ENCODE data around the gene BIRC6. TPM values are rescaled to one million over a fixed set of nuclear protein-coding genes. Genes with fewer than 3 reads are reported as not detected.

The BIRC6 gene
- total RNA-seq, 3 donors from 2014 or later, result 66.6 to 68.4 (median 67.7) TPM

GRCh38 chr2:32485399-32485798 is 128.6 kb downstream of the BIRC6 start:
- ATAC-seq (no peak), DNase-seq (no peak)
- H3K4me3 Mint-ChIP-seq, result no peak overlapping the region
- no peaks in the 10 kb centered on the region for H3K9me3 Mint-ChIP-seq
- H3K27me3 Mint-ChIP-seq (ENCODE audit: low read depth), result no peaks in the 10 kb centered on the region
- no peaks in the 10 kb centered on the region for H3K4me1 Mint-ChIP-seq (ENCODE audit: low read depth)
- H3K36me3 Mint-ChIP-seq (ENCODE audit: insufficient read depth), result peaks cover 29% of the 10 kb centered on the region

- Mint-ChIP-seq H3K4me1 (ENCODE audit: low read depth) (no peaks in the 10 kb centered on the region), H3K27me3 (ENCODE audit: low read depth) (no peaks in the 10 kb centered on the region), H3K9me3 (no peaks in the 10 kb centered on the region), H3K4me3 (no peak overlapping the region), H3K36me3 (ENCODE audit: insufficient read depth) (peaks cover 24% of the 10 kb centered on the region)
- DNase-seq (no peak), ATAC-seq (no peak)
These were observed 132.2 kb downstream of the BIRC6 start for GRCh38 chr2:32489061-32489460.

GRCh38 chr2:32491346-32491745 is 134.5 kb downstream of the BIRC6 start:
- ATAC-seq (no peak), DNase-seq (no peak)
- Mint-ChIP-seq H3K4me3 (no peak overlapping the region), H3K27me3 (ENCODE audit: low read depth) (no peaks in the 10 kb centered on the region), H3K4me1 (ENCODE audit: low read depth) (no peaks in the 10 kb centered on the region), H3K9me3 (no peaks in the 10 kb centered on the region), H3K36me3 (ENCODE audit: insufficient read depth) (peaks cover 9% of the 10 kb centered on the region)

GRCh38 chr2:32495139-32495538 is 138.3 kb downstream of the BIRC6 start:
- no peaks in the 10 kb centered on the region for H3K9me3 Mint-ChIP-seq
- no peaks in the 10 kb centered on the region for H3K4me1 Mint-ChIP-seq (ENCODE audit: low read depth)
- no peaks in the 10 kb centered on the region for H3K27me3 Mint-ChIP-seq (ENCODE audit: low read depth)
- peaks cover 16% of the 10 kb centered on the region for H3K36me3 Mint-ChIP-seq (ENCODE audit: insufficient read depth)
- DNase-seq, result no peak
- ATAC-seq, result no peak
- H3K4me3 Mint-ChIP-seq, result no peak overlapping the region

GRCh38 chr2:32496662-32497061 is 139.8 kb downstream of the BIRC6 start:
- no peaks in the 10 kb centered on the region for H3K27me3 Mint-ChIP-seq (ENCODE audit: low read depth)
- H3K9me3 Mint-ChIP-seq, result no peaks in the 10 kb centered on the region
- H3K36me3 Mint-ChIP-seq (ENCODE audit: insufficient read depth), result peaks cover 16% of the 10 kb centered on the region
- H3K4me1 Mint-ChIP-seq (ENCODE audit: low read depth), result no peaks in the 10 kb centered on the region
- DNase-seq (no peak), ATAC-seq (no peak)
- H3K4me3 Mint-ChIP-seq, result no peak overlapping the region

GRCh38 chr2:32498306-32498705 is 141.5 kb downstream of the BIRC6 start:
- ATAC-seq (no peak), DNase-seq (no peak)
- Mint-ChIP-seq H3K9me3 (no peaks in the 10 kb centered on the region), H3K4me3 (no peak overlapping the region), H3K4me1 (ENCODE audit: low read depth) (no peaks in the 10 kb centered on the region), H3K36me3 (ENCODE audit: insufficient read depth) (peaks cover 24% of the 10 kb centered on the region), H3K27me3 (ENCODE audit: low read depth) (no peaks in the 10 kb centered on the region)

- Mint-ChIP-seq H3K9me3 (no peaks in the 10 kb centered on the region), H3K4me1 (ENCODE audit: low read depth) (no peaks in the 10 kb centered on the region), H3K36me3 (ENCODE audit: insufficient read depth) (peaks cover 21% of the 10 kb centered on the region), H3K4me3 (no peak overlapping the region), H3K27me3 (ENCODE audit: low read depth) (no peaks in the 10 kb centered on the region)
- ATAC-seq (no peak), DNase-seq (no peak)
These were observed 146.1 kb downstream of the BIRC6 start for GRCh38 chr2:32502941-32503340.

- DNase-seq (no peak), ATAC-seq (no peak)
- no peaks in the 10 kb centered on the region for H3K27me3 Mint-ChIP-seq (ENCODE audit: low read depth)
- no peaks in the 10 kb centered on the region for H3K4me1 Mint-ChIP-seq (ENCODE audit: low read depth)
- no peak overlapping the region for H3K4me3 Mint-ChIP-seq
- H3K36me3 Mint-ChIP-seq (ENCODE audit: insufficient read depth), result peaks cover 24% of the 10 kb centered on the region
- no peaks in the 10 kb centered on the region for H3K9me3 Mint-ChIP-seq
These were observed 148.2 kb downstream of the BIRC6 start for GRCh38 chr2:32504877-32505478.

GRCh38 chr2:32506446-32506845 is 149.6 kb downstream of the BIRC6 start:
- no peak for ATAC-seq
- no peaks in the 10 kb centered on the region for H3K4me1 Mint-ChIP-seq (ENCODE audit: low read depth)
- DNase-seq, result no peak
- peaks cover 31% of the 10 kb centered on the region for H3K36me3 Mint-ChIP-seq (ENCODE audit: insufficient read depth)
- H3K9me3 Mint-ChIP-seq, result no peaks in the 10 kb centered on the region
- H3K4me3 Mint-ChIP-seq, result no peak overlapping the region
- no peaks in the 10 kb centered on the region for H3K27me3 Mint-ChIP-seq (ENCODE audit: low read depth)

GRCh38 chr2:32514946-32515345 is 158.1 kb downstream of the BIRC6 start:
- DNase-seq (no peak), ATAC-seq (no peak)
- H3K9me3 Mint-ChIP-seq, result no peaks in the 10 kb centered on the region
- H3K27me3 Mint-ChIP-seq (ENCODE audit: low read depth), result no peaks in the 10 kb centered on the region
- peaks cover 47% of the 10 kb centered on the region for H3K36me3 Mint-ChIP-seq (ENCODE audit: insufficient read depth)
- H3K4me1 Mint-ChIP-seq (ENCODE audit: low read depth), result no peaks in the 10 kb centered on the region
- no peak overlapping the region for H3K4me3 Mint-ChIP-seq

- no peaks in the 10 kb centered on the region for H3K9me3 Mint-ChIP-seq
- no peak overlapping the region for H3K4me3 Mint-ChIP-seq
- ATAC-seq (no peak), DNase-seq (no peak)
- no peaks in the 10 kb centered on the region for H3K4me1 Mint-ChIP-seq (ENCODE audit: low read depth)
- no peaks in the 10 kb centered on the region for H3K27me3 Mint-ChIP-seq (ENCODE audit: low read depth)
- H3K36me3 Mint-ChIP-seq (ENCODE audit: insufficient read depth), result peaks cover 45% of the 10 kb centered on the region
These were observed 159.7 kb downstream of the BIRC6 start for GRCh38 chr2:32516567-32516966.

- DNase-seq (no peak), ATAC-seq (no peak)
- H3K27me3 Mint-ChIP-seq (ENCODE audit: low read depth), result no peaks in the 10 kb centered on the region
- no peaks in the 10 kb centered on the region for H3K9me3 Mint-ChIP-seq
- H3K4me1 Mint-ChIP-seq (ENCODE audit: low read depth), result no peaks in the 10 kb centered on the region
- H3K36me3 Mint-ChIP-seq (ENCODE audit: insufficient read depth), result peaks cover 46% of the 10 kb centered on the region
- H3K4me3 Mint-ChIP-seq, result no peak overlapping the region
These were observed 165.9 kb downstream of the BIRC6 start for GRCh38 chr2:32522770-32523169.

GRCh38 chr2:32523686-32524085 is 166.9 kb downstream of the BIRC6 start:
- H3K9me3 Mint-ChIP-seq, result no peaks in the 10 kb centered on the region
- ATAC-seq (no peak), DNase-seq (no peak)
- H3K36me3 Mint-ChIP-seq (ENCODE audit: insufficient read depth), result peaks cover 42% of the 10 kb centered on the region
- no peaks in the 10 kb centered on the region for H3K27me3 Mint-ChIP-seq (ENCODE audit: low read depth)
- no peak overlapping the region for H3K4me3 Mint-ChIP-seq
- no peaks in the 10 kb centered on the region for H3K4me1 Mint-ChIP-seq (ENCODE audit: low read depth)

- no peak for ATAC-seq
- Mint-ChIP-seq H3K27me3 (ENCODE audit: low read depth) (no peaks in the 10 kb centered on the region), H3K36me3 (ENCODE audit: insufficient read depth) (peaks cover 67% of the 10 kb centered on the region), H3K9me3 (no peaks in the 10 kb centered on the region), H3K4me3 (no peak overlapping the region), H3K4me1 (ENCODE audit: low read depth) (no peaks in the 10 kb centered on the region)
- no peak for DNase-seq
These were observed 175.5 kb downstream of the BIRC6 start for GRCh38 chr2:32532341-32532740.

GRCh38 chr2:32532961-32533360 is 176.1 kb downstream of the BIRC6 start:
- Mint-ChIP-seq H3K36me3 (ENCODE audit: insufficient read depth) (peaks cover 64% of the 10 kb centered on the region), H3K4me1 (ENCODE audit: low read depth) (no peaks in the 10 kb centered on the region), H3K9me3 (no peaks in the 10 kb centered on the region), H3K27me3 (ENCODE audit: low read depth) (no peaks in the 10 kb centered on the region), H3K4me3 (no peak overlapping the region)
- DNase-seq (no peak), ATAC-seq (no peak)

GRCh38 chr2:32534831-32535230 is 178.0 kb downstream of the BIRC6 start:
- H3K27me3 Mint-ChIP-seq (ENCODE audit: low read depth), result no peaks in the 10 kb centered on the region
- no peak for DNase-seq
- ATAC-seq, result no peak
- no peak overlapping the region for H3K4me3 Mint-ChIP-seq
- peaks cover 3% of the 10 kb centered on the region for H3K4me1 Mint-ChIP-seq (ENCODE audit: low read depth)
- peaks cover 58% of the 10 kb centered on the region for H3K36me3 Mint-ChIP-seq (ENCODE audit: insufficient read depth)
- H3K9me3 Mint-ChIP-seq, result no peaks in the 10 kb centered on the region
